ENCODE results near the gene GZMB.

GRCh38 chr14:24634158-24634557 lies at the start of gene GZMB:
- TF ChIP-seq CTCF (IDR thresholded peaks at IDR 0.05; ENCODE audit: poor library complexity) (no peak), EZH2 (IDR thresholded peaks at IDR 0.05; ENCODE audit: borderline replicate concordance) (no peak), EZH2phosphoT487 (IDR thresholded peaks at IDR 0.05; ENCODE audit: low read depth, severe bottlenecking, unreplicated experiment) (no peak)

Measured in hepatocyte (in vitro differentiated cells).